ENCODE measurements around the gene SMURF2. TPM values are rescaled to one million over a fixed set of nuclear protein-coding genes. Genes with fewer than 3 reads are reported as not detected.

SMURF2 gene
- total and polyA plus RNA-seq, 8 donors, result 2.6 to 54.3 (median 17.2) TPM

DNA sequence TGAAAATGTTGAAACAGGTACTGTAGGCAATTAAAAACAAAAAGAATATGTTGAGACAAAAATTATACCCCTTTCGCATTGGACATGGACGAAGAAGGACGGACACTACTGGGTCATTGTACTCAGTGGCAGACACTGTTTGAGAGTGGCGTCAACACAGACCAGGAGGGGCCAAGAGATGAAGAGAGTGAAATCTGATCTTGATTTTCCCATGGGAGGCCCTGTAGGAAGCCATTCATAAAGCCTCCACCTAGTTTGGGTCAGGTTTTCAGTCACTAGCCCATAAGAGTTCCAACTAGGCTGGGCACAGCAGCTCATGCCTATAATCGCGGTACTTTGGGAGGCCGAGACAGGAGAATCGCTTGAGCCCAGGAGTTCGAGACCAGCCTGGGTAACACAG, 23.6 kb upstream of the SMURF2 start:
- H3K27me3 ChIP-seq, result no peaks in the 10 kb centered on the region
- no peak for TF ChIP-seq POLR2AphosphoS5 (IDR thresholded peaks at IDR 0.05)
- TF ChIP-seq, protein P1, sequence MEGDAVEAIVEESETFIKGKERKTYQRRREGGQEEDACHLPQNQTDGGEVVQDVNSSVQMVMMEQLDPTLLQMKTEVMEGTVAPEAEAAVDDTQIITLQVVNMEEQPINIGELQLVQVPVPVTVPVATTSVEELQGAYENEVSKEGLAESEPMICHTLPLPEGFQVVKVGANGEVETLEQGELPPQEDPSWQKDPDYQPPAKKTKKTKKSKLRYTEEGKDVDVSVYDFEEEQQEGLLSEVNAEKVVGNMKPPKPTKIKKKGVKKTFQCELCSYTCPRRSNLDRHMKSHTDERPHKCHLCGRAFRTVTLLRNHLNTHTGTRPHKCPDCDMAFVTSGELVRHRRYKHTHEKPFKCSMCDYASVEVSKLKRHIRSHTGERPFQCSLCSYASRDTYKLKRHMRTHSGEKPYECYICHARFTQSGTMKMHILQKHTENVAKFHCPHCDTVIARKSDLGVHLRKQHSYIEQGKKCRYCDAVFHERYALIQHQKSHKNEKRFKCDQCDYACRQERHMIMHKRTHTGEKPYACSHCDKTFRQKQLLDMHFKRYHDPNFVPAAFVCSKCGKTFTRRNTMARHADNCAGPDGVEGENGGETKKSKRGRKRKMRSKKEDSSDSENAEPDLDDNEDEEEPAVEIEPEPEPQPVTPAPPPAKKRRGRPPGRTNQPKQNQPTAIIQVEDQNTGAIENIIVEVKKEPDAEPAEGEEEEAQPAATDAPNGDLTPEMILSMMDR (IDR thresholded peaks at IDR 0.05), result no peak
- no peak for TF ChIP-seq EP300 (IDR thresholded peaks at IDR 0.05)
- TF ChIP-seq POLR2A (IDR thresholded peaks at IDR 0.05), result no peak
- DNase-seq, result no peak
- no peaks in the 10 kb centered on the region for H3K9me3 ChIP-seq
- H3K4me3 ChIP-seq, result no peak overlapping the region
- H3K4me1 ChIP-seq, result no peaks in the 10 kb centered on the region
- no peaks in the 10 kb centered on the region for H3K36me3 ChIP-seq
- 93 to 97% (median 95%) methylated on average over 9 of the region's 9 CpGs for WGBS, 5 donors
- intact Hi-C loops (cut with DNase I; ENCODE audit: low total_unique reads), result no loop called here
- no peak overlapping the region for H3K27ac ChIP-seq

DNA sequence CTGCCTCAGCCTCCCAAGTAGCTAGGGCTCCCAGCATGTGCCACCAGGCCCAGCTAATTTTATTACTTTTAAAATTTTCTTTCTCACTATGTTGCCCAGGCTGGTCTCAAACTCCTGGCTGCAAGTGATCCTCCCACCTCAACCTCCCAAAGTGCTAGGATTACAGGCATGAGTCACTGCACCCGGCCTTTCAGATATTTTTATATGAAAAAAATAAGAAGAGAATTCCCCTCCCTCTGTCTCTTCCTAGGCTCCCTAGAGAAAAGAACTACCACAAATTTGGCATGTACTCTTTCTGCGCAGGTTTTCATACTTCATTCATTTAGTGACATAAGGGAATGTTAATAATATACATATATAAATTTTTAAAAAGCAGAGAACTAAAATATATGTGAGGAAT, 21.7 kb upstream of the SMURF2 start:
- TF ChIP-seq EP300 (IDR thresholded peaks at IDR 0.05) (no peak), POLR2AphosphoS5 (IDR thresholded peaks at IDR 0.05) (no peak), POLR2A (IDR thresholded peaks at IDR 0.05) (no peak)
- TF ChIP-seq, protein P1 (IDR thresholded peaks at IDR 0.05), result no peak
- H3K4me1 ChIP-seq, result no peaks in the 10 kb centered on the region
- 81 to 90% (median 87%) methylated on average over 2 of the region's 2 CpGs for WGBS, 5 donors
- intact Hi-C loops (cut with DNase I; ENCODE audit: low total_unique reads), result no loop called here
- no peak for DNase-seq
- no peaks in the 10 kb centered on the region for H3K9me3 ChIP-seq
- no peaks in the 10 kb centered on the region for H3K36me3 ChIP-seq
- H3K4me3 ChIP-seq, result no peak overlapping the region
- no peak overlapping the region for H3K27ac ChIP-seq
- no peaks in the 10 kb centered on the region for H3K27me3 ChIP-seq

DNA sequence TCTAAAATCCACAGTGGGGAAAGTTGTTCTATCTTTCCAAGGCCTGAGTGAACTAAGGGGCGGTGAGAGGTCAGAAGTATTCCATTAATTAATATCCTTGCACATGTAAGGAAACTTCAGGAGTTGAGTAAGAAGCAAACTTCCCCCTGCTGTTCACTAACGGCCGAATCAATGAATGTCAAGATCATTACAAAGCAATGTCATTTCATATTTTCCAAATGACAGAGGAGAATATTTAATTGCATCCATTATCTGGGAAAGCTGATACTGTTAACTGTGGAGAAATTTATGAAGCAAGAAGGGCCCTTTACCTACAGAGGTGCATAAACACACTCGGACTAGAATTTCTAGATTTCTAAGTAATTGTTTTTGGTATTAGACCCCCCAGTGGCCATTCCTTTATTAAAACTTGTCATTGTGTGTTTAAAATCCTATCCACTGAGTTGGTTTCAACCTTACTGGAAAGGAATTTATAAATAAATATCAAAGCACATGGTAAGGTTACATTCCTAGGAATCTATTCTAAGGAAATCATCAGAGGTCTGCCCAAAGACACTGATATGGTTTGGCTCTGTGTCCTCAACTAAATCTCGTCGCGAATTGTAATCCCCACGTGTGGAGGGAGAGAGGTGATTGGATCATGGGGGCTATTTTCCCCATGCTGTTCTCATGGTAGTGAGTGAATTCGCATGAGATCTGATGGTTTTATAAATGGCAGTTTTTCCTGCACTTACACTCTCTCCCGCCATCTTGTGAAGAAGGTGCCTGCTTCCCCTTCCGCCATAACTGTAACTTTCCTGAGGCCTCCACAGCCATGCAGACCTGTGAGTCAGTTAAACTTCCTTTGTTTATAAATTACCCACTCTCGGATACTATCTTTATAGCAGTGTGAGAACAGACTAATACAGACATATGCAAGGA, 20.4 kb upstream of the SMURF2 start:
- no peak for DNase-seq
- no peak overlapping the region for H3K27ac ChIP-seq
- no peaks in the 10 kb centered on the region for H3K4me1 ChIP-seq
- H3K9me3 ChIP-seq, result no peaks in the 10 kb centered on the region
- TF ChIP-seq POLR2AphosphoS5 (IDR thresholded peaks at IDR 0.05) (no peak), POLR2A (IDR thresholded peaks at IDR 0.05) (no peak), EP300 (IDR thresholded peaks at IDR 0.05) (no peak)
- TF ChIP-seq, protein P1 (IDR thresholded peaks at IDR 0.05), result no peak
- no peaks in the 10 kb centered on the region for H3K27me3 ChIP-seq
- H3K4me3 ChIP-seq, result no peak overlapping the region
- no peaks in the 10 kb centered on the region for H3K36me3 ChIP-seq
- intact Hi-C loops (cut with DNase I; ENCODE audit: low total_unique reads), result no loop called here
- WGBS, 5 donors, result 76 to 88% (median 85%) methylated on average over 12 of the region's 12 CpGs

GRCh38 chr17:64679710-64680216, 17.7 kb upstream of the SMURF2 start:
- Histone ChIP-seq H3K4me1 (no peaks in the 10 kb centered on the region), H3K9me3 (no peaks in the 10 kb centered on the region), H3K27ac (no peak overlapping the region), H3K36me3 (no peaks in the 10 kb centered on the region), H3K27me3 (no peaks in the 10 kb centered on the region), H3K4me3 (no peak overlapping the region)
- 80 to 94% (median 87%) methylated on average over 10 of the region's 10 CpGs for WGBS, 5 donors
- intact Hi-C loops (cut with DNase I; ENCODE audit: low total_unique reads), result no loop called here
- TF ChIP-seq EP300 (IDR thresholded peaks at IDR 0.05), result no peak
- TF ChIP-seq POLR2A (IDR thresholded peaks at IDR 0.05), result no peak
- TF ChIP-seq, protein P1 (IDR thresholded peaks at IDR 0.05), result no peak
- no peak for TF ChIP-seq POLR2AphosphoS5 (IDR thresholded peaks at IDR 0.05)
- peak in 1 of 2 donors; percentile 74 for DNase-seq
